Central memory CD8-positive, alpha-beta T cell (primary cell): ENCODE measurements around the gene ERBB2.
A peak's percentile ranks its signal among the peaks of the same experiment; 100 is the strongest.

Experiments
- ATAC-seq: fragments of 150-1000 bp; cut with Tn5 transposase; replicated peaks from 2 replicates; pipeline ENCODE4 v1.10.0; 2022; ENCODE audit warnings: mild to moderate bottlenecking, moderate FRiP score, moderate number of reproducible peaks; ENCODE audit not compliant: poor library complexity, severe bottlenecking; ENCODE audit errors: extremely low read depth
- DNase-seq, 2 donors: peaks; one replicate each; pipeline ENCODE4 v3.0.0; 2021; ENCODE audit warnings: low spot score in 2 of 2
- H3K27ac Mint-ChIP-seq: one replicate; pipeline ENCODE4 v1.8.0; 2022; ENCODE audit warnings: low read depth, mild to moderate bottlenecking, moderate library complexity, mixed read lengths
- H3K27me3 Mint-ChIP-seq: one replicate; pipeline ENCODE4 v1.8.0; 2022; ENCODE audit warnings: mixed read lengths
- H3K36me3 Mint-ChIP-seq: one replicate; pipeline ENCODE4 v1.8.0; 2022; ENCODE audit warnings: mild to moderate bottlenecking, moderate library complexity, mixed read lengths; ENCODE audit not compliant: insufficient read depth
- H3K4me1 Mint-ChIP-seq: one replicate; pipeline ENCODE4 v1.8.0; 2022; ENCODE audit warnings: mixed read lengths
- H3K4me3 Mint-ChIP-seq: one replicate; pipeline ENCODE4 v1.8.0; 2022; ENCODE audit warnings: mild to moderate bottlenecking, moderate library complexity, mixed read lengths
- H3K9me3 Mint-ChIP-seq: one replicate; pipeline ENCODE4 v1.8.0; 2022; ENCODE audit warnings: mixed read lengths

The ERBB2 gene

DNA sequence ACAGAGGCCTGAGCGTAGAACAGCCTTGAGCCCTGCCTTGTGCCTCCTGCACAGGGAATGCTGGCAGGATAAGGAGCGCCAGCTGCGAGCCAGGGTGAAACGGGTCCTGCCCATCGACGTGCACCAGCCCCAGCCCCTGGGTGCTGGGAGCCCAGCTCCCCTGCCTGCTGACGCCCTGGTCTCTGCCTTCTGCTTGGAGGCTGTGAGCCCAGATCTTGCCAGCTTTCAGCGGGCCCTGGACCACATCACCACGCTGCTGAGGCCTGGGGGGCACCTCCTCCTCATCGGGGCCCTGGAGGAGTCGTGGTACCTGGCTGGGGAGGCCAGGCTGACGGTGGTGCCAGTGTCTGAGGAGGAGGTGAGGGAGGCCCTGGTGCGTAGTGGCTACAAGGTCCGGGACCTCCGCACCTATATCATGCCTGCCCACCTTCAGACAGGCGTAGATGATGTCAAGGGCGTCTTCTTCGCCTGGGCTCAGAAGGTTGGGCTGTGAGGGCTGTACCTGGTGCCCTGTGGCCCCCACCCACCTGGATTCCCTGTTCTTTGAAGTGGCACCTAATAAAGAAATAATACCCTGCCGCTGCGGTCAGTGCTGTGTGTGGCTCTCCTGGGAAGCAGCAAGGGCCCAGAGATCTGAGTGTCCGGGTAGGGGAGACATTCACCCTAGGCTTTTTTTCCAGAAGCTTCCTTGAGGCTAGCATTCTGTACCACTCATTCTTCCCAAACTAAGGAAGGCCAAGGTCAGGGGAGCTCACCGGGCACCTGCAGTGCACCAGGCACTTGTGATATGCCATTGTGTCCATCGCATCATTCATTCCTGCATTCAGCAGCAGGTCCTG lies 29.7 kb upstream of the ERBB2 start:
- Mint-ChIP-seq H3K4me1 (peaks cover 27% of the 10 kb centered on the region), H3K9me3 (no peaks in the 10 kb centered on the region), H3K27me3 (no peaks in the 10 kb centered on the region), H3K36me3 (no peaks in the 10 kb centered on the region), H3K4me3 (no peak overlapping the region), H3K27ac (no peak overlapping the region)
- DNase-seq (no peak), ATAC-seq (no peak)

DNA sequence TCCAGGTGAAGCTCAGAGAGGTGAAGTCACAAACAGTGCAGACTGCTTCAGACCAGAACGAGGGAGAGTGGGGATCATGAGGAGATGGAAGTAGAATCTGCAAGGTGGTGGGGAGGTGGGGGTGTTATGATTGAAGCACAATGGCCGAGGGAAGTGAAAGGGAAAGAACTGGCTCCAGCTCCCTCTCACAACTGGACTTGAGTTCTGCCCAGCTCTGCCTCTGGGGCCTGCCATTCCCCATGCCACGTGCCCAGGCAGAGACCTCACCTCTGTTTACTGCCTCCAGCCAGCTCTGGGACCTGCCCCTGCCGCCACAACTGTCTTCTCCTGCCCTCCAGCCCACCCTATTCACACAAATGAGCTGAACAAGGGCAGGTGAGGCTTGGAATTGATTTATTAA lies 29.1 kb upstream of the ERBB2 start:
- no peaks in the 10 kb centered on the region for H3K9me3 Mint-ChIP-seq
- no peak overlapping the region for H3K27ac Mint-ChIP-seq
- H3K4me1 Mint-ChIP-seq: peaks cover 33% of the 10 kb centered on the region
- no peak for DNase-seq
- no peaks in the 10 kb centered on the region for H3K36me3 Mint-ChIP-seq
- no peak overlapping the region for H3K4me3 Mint-ChIP-seq
- no peaks in the 10 kb centered on the region for H3K27me3 Mint-ChIP-seq
- no peak for ATAC-seq

DNA sequence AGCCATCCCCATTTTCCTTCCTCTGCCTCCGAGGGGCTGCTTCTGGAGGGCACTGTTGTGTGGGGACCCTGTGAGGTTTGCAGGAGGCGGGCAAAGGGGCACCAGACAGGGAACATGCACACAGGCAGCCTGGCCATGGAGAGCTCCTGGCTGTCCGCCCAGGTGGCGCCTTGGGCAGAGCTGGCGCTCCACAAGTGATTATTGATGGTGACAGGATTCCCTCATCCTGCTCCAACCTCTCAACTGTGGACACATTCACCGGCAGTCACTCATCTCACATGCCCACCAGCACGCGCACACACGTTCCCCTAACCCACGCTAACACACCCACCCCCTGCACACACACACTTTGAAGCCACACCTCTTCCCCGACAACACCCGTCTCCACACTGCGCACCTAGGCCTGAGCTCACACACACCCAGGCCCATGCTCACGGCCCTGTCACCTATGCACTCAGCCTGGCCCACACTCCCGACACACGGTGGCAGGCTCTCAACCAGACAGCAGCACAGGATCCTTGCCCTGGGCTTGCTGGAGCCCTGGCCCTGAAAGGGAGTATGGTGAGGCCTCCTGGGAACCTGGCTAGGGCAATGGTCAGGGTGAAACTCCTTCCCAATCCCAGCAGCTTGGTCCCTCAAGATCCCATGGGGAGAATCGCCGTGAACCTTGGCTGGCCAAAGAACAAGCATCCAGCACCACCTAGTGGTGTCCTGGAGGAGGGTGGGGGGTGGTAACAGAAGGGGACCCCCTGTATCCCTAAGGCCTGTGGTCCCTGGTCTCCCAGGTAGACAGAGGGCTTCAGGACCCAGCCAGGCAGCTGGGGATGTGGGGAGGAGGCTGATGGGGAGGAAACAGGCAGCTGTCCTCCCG lies 28.0 kb upstream of the ERBB2 start:
- Mint-ChIP-seq H3K27me3 (no peaks in the 10 kb centered on the region), H3K4me1 (peaks cover 42% of the 10 kb centered on the region), H3K27ac (no peak overlapping the region), H3K4me3 (no peak overlapping the region), H3K9me3 (no peaks in the 10 kb centered on the region), H3K36me3 (no peaks in the 10 kb centered on the region)
- DNase-seq: no peak
- ATAC-seq: no peak

DNA sequence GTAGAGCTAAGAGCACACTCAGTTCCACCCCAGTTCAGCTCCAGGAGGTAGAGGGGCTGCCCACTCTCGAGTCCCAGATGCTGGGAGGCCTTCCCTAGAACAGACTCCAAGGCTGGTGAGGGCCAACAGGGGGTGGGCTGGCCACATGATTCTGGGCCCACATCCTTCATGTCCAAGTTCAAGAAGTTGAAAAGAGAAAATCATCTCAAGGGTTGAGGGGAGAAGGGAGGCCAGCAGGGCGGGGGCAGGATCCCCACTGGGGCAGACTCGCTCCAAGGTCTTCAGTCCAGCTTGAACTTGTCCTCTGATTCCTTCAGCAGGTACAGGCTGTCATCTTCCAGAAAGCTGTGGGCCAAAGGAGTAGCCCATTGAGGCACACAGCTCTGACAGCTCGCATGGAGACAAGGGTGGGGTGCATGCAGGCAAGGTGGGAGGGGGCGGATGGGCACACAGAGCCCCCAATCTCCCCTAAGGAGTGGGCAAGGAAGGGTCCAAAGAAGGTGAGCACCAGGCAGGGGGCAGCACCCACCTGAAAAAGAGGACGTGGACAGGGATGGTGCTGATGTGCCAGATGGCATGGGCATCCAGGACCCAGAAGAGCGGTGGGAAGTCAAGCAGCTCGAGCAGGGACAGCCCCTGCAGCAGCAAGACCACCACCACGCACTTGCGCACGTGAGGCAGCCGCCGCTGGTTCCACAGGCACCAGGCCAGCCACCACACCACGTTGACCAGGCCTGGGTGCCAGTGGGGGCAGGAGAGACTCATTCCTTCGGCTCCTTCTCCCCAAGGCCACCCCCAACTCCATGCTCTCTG lies 27.1 kb upstream of the ERBB2 start:
- H3K9me3 Mint-ChIP-seq: no peaks in the 10 kb centered on the region
- no peaks in the 10 kb centered on the region for H3K27me3 Mint-ChIP-seq
- peaks cover 48% of the 10 kb centered on the region for H3K4me1 Mint-ChIP-seq
- peaks cover 3% of the 10 kb centered on the region for H3K36me3 Mint-ChIP-seq
- ATAC-seq: no peak
- DNase-seq: no peak
- no peak overlapping the region for H3K4me3 Mint-ChIP-seq
- no peak overlapping the region for H3K27ac Mint-ChIP-seq

DNA sequence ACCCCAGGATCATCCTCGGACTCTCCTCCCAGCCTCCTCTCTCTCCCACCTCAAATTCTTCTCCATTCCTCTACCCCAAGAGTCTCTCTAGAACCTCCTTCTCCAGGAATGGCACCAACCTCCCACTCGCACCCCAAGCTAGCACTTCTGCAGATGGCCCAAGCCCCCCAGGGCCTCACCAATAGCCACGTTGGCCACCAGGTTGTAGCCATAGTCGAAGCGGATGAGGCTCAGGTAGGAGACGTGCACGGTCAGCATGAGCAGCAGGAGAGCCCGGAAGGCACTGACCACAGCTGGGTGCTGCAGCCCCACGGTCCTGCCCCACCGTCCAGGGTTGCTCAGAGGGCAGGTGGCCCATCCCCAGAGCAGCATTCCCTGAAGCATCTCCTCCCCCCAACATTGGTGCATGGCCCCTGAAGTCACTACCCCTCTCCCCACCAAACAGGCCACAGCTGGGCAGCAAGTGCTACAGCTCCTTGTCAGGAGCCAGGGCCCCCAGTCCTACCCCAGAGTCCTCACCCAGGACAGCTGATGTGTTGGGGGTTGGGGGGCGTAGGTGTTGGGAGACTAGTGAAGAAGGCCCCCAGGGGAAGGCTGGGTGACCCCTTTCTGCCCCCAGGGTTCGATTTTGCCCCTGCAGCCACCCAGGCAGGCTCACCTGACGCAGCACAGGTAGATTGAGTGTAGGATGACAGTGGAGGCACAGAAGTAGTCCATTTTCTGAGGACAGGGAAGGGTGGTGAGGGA lies 26.4 kb upstream of the ERBB2 start:
- DNase-seq: no peak
- H3K4me3 Mint-ChIP-seq: no peak overlapping the region
- H3K4me1 Mint-ChIP-seq: peaks cover 48% of the 10 kb centered on the region
- H3K9me3 Mint-ChIP-seq: no peaks in the 10 kb centered on the region
- no peaks in the 10 kb centered on the region for H3K27me3 Mint-ChIP-seq
- ATAC-seq: no peak
- H3K27ac Mint-ChIP-seq: no peak overlapping the region
- H3K36me3 Mint-ChIP-seq: peaks cover 3% of the 10 kb centered on the region

DNA sequence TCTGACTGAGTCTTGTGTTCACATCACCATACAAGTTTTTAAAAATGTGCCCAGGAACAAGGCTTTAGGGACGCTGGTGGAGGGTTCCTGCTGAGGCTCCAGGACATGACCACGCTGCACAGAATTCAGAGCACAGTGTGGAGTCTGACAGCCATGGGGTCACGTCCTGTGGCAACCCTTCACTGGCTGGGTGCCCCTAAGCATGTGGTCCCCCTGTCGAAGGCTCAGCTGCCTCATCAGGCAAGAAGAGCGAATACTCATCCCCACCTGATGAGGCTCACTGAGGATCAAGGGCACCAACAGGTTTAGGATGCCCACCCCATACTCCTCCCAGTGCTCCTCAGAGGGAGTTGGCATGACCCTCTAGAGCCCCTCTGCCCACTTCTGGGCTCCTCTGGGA lies 25.7 kb upstream of the ERBB2 start:
- DNase-seq: no peak
- no peak overlapping the region for H3K4me3 Mint-ChIP-seq
- peaks cover 50% of the 10 kb centered on the region for H3K4me1 Mint-ChIP-seq
- no peak for ATAC-seq
- H3K27ac Mint-ChIP-seq: no peak overlapping the region
- no peaks in the 10 kb centered on the region for H3K9me3 Mint-ChIP-seq
- H3K27me3 Mint-ChIP-seq: no peaks in the 10 kb centered on the region
- H3K36me3 Mint-ChIP-seq: peaks cover 3% of the 10 kb centered on the region

DNA sequence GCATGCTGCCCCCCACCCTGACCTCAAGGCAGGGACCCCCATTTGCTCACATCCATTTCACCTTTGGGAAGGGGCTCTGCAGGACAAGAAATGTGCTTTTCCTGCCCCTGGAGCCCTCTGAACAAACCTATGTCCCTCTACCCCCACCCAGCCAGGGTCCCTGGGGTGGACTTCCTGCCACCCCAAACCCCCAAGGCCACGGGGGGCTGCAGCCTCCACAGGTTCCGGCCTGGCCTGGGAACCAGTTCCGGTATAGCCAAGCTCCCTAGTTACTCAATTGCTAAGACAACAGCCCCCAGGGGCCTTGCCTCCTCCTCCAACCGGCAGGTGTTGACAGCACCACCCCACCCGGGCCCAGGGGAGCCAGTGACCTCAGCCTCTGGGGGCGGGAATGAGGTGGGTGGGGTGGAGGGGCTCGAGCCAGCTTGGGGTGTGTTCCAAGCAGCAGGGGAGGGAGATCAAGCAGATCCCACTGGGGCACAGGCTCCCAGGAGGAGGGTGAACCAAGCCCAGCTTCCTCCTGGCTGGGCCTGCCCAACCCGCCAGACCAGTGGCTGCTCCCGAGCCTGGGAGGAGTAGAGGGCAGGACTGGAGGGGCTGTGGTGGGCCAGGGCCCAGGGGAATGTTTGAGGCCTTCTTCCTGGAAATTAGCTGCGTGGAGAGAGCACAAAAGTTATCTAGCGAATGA lies 25.0 kb upstream of the ERBB2 start:
- peaks cover 57% of the 10 kb centered on the region for H3K4me1 Mint-ChIP-seq
- H3K9me3 Mint-ChIP-seq: no peaks in the 10 kb centered on the region
- ATAC-seq (no peak), DNase-seq (no peak)
- H3K27me3 Mint-ChIP-seq: no peaks in the 10 kb centered on the region
- H3K27ac Mint-ChIP-seq: peak overlapping the region; percentile 98
- H3K36me3 Mint-ChIP-seq: peaks cover 6% of the 10 kb centered on the region
- H3K4me3 Mint-ChIP-seq: peak overlapping the region; percentile 54

DNA sequence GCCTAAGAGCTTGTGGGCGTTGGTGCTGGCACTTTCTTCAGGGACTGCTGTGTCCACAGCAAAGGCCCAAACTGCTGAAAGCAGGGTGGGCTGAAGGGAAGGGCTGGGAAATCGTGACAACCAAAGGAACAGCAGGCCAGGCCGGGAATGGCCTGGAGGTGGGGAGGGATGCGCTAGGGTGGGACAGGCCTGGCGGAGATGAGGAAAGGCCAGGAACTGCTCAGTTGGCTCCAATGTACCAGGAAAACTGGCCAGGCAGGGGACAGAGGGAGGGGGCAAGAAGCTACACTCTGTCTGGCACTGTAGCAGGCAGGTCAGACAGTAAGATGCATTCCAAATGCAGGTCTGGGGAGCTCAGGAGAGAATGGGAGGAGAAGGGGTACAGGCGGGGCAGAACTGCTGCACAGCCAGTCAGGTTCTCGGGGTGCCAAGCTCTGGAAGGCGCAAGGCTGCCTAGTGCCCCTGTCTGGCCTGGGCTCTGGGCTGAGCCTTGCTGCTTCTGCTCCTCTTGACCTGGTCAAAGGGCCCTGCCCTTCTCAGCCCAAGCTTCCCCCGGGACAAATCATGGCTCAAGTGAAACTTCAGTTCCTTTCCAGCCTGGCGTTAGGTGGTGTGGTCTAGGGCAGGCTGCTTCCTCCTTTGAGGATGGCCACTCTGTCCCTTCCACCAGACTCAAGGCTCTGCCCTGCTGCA lies 24.3 kb upstream of the ERBB2 start:
- Mint-ChIP-seq H3K4me1 (peaks cover 64% of the 10 kb centered on the region), H3K9me3 (no peaks in the 10 kb centered on the region), H3K27me3 (no peaks in the 10 kb centered on the region), H3K36me3 (peaks cover 6% of the 10 kb centered on the region), H3K27ac (peak overlapping the region; percentile 98), H3K4me3 (peak overlapping the region; percentile 54)
- DNase-seq: no peak
- no peak for ATAC-seq

DNA sequence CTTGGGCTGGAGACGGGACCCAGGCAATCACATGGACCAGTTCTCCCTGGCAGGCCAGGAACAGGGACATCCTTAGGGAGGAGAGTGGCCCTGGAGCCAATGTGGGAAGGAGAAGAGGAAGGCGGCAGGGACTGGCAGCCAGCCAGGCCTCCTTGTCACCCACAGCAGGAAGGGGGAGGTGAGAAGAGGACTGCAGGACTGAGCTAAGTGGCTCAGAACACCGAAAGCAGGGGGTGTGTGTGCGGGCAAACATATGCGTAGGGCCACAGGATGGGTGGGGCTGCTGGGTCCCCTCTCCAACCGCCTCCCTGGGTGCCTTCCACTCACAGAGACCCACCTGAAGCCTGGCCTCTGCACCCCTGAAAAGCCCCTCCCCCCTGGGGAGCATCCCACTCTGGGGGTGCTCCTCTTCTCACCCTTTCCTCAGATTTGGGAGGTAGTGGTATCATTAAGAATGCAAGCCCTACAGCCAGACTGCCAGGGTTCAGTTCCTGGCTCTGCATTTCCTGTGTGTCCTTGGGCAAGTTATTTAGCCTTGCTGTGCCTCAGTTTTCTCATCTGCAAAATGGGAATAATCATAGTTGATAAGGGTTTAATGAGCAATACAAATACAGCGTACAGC lies 23.6 kb upstream of the ERBB2 start:
- Mint-ChIP-seq H3K36me3 (peaks cover 8% of the 10 kb centered on the region), H3K9me3 (no peaks in the 10 kb centered on the region), H3K27ac (peak overlapping the region; percentile 98), H3K27me3 (no peaks in the 10 kb centered on the region), H3K4me1 (peaks cover 71% of the 10 kb centered on the region), H3K4me3 (peak overlapping the region; percentile 37)
- ATAC-seq: peak; percentile 88
- DNase-seq: peak in 1 of 2 donors; percentile 62

DNA sequence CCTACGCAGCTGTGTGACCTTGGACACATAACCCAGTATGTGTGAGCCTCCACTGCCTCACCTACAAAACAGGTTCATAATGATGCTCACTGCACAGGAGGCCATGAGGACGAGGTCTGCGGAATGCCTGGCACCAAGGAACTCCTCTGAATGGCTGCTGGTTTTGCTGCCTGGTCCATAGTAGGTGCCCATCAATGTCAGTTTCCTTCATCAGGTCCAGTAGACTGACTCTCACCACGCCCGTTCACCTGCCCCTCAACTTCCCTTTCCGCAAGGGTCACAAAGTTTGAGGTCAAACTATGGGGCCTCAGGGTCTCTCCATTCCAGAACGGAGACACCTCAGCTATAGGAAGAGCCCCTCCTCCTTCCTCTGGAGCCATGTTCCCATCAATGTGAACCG lies 22.8 kb upstream of the ERBB2 start:
- ATAC-seq: no peak
- H3K4me3 Mint-ChIP-seq: peak overlapping the region; percentile 4

More for the DNA sequence above, 22.8 kb upstream of the ERBB2 start:
- Mint-ChIP-seq H3K36me3 (peaks cover 10% of the 10 kb centered on the region), H3K9me3 (no peaks in the 10 kb centered on the region), H3K27ac (peak overlapping the region; percentile 98), H3K4me1 (peaks cover 68% of the 10 kb centered on the region), H3K27me3 (no peaks in the 10 kb centered on the region)
- no peak for DNase-seq
